Peyer's patch (tissue), 4 donors: ENCODE data around the gene SEMA4D.

Source experiments
- CTCF ChIP-seq, 6 experiments: fragments of 450-650 bp in 4 of 6; fragments of 200-600 bp in 2 of 6; sonication (generic) in 1 of 6; IDR thresholded peaks; one replicate each; pipeline ENCODE4 v1.5.1; 2017 to 2019; ENCODE audit warnings: antibody characterized with exemption in 6 of 6, mild to moderate bottlenecking in 3 of 6, moderate library complexity in 1 of 6
- POLR2A ChIP-seq, 2 donors: fragments of 450-650 bp; IDR thresholded peaks; one replicate each; pipeline ENCODE4 v1.5.1; 2017; ENCODE audit warnings: antibody characterized with exemption in 2 of 2, mild to moderate bottlenecking in 2 of 2, moderate library complexity in 2 of 2

GRCh38 chr9:89537166-89537565 lies 39.3 kb upstream of the SEMA4D start:
- TF ChIP-seq CTCF (IDR thresholded peaks at IDR 0.05): no peak
- no peak for TF ChIP-seq POLR2A (IDR thresholded peaks at IDR 0.05)
